Lower leg skin (tissue), 4 donors: ENCODE results near the gene MAPK4. TPM values are rescaled to one million over a fixed set of nuclear protein-coding genes. Genes with fewer than 3 reads are reported as not detected.

Experiments used
- DNase-seq, 2 donors: peaks; one replicate each; pipeline ENCODE4 v3.0.0-alpha.2; 2019; ENCODE audit warnings: low spot score in 2 of 2
- H3K4me3 ChIP-seq: fragments of 200-600 bp; sonication (generic); 2 replicates; pipeline ENCODE4 v1.5.1; 2017; ENCODE audit warnings: mild to moderate bottlenecking, low read depth; ENCODE audit not compliant: poor library complexity, severe bottlenecking
- POLR2A ChIP-seq, 2 donors: fragments of 450-650 bp; IDR thresholded peaks; one replicate each; pipeline ENCODE4 v1.6.1; 2016 to 2017; ENCODE audit warnings: antibody characterized with exemption in 2 of 2, mild to moderate bottlenecking in 1 of 2, moderate library complexity in 1 of 2
- WGBS, 2 donors: methylation state at CpG; one replicate each; pipeline ENCODE4 v1.1.5; 2018; 5-methylcytosine and 5-hydroxymethylcytosine counted together
- intact Hi-C: fragments of 100-400 bp; cut with DNase I; formaldehyde crosslinking; loops from one replicate; pipeline ENCODE4 v1.15.0; 2023; ENCODE audit warnings: low total_unique reads
- total RNA-seq, 4 donors: library from RNA; depleted of rRNA; stranded (reverse); fragments of >200 nt; gene quantifications; one replicate each; pipeline ENCODE4 v1.1.0, GENCODE V29; 2016
- TF ChIP-seq, protein P1 (sequence below), 3 donors: fragments of 450-650 bp; IDR thresholded peaks; one replicate each; pipeline ENCODE4 v1.5.1; 2016; ENCODE audit warnings: antibody characterized with exemption in 3 of 3, mild to moderate bottlenecking in 3 of 3, moderate library complexity in 2 of 3

The MAPK4 gene
- total RNA-seq, 4 donors from 2014 or later = 0.46 to 5.3 (median 2.5) TPM

GRCh38 chr18:50654211-50654610, 94.3 kb downstream of the MAPK4 start:
- intact Hi-C loops = no loop called here
- H3K4me3 ChIP-seq = no peak overlapping the region
- WGBS, 2 donors = 64 to 82% methylated on average over 2 of the region's 2 CpGs
- TF ChIP-seq POLR2A (IDR thresholded peaks at IDR 0.05) = no peak
- TF ChIP-seq, protein P1, sequence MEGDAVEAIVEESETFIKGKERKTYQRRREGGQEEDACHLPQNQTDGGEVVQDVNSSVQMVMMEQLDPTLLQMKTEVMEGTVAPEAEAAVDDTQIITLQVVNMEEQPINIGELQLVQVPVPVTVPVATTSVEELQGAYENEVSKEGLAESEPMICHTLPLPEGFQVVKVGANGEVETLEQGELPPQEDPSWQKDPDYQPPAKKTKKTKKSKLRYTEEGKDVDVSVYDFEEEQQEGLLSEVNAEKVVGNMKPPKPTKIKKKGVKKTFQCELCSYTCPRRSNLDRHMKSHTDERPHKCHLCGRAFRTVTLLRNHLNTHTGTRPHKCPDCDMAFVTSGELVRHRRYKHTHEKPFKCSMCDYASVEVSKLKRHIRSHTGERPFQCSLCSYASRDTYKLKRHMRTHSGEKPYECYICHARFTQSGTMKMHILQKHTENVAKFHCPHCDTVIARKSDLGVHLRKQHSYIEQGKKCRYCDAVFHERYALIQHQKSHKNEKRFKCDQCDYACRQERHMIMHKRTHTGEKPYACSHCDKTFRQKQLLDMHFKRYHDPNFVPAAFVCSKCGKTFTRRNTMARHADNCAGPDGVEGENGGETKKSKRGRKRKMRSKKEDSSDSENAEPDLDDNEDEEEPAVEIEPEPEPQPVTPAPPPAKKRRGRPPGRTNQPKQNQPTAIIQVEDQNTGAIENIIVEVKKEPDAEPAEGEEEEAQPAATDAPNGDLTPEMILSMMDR (IDR thresholded peaks at IDR 0.05) = no peak
- DNase-seq = no peak

GRCh38 chr18:50654658-50655550, 95.0 kb downstream of the MAPK4 start:
- 53% methylated on average over 17 of the region's 17 CpGs for WGBS, 2 donors
- TF ChIP-seq POLR2A (IDR thresholded peaks at IDR 0.05) = no peak
- TF ChIP-seq, protein P1 (IDR thresholded peaks at IDR 0.05) = no peak
- no peak overlapping the region for H3K4me3 ChIP-seq
- DNase-seq = no peak
- intact Hi-C loops = no loop called here

DNA sequence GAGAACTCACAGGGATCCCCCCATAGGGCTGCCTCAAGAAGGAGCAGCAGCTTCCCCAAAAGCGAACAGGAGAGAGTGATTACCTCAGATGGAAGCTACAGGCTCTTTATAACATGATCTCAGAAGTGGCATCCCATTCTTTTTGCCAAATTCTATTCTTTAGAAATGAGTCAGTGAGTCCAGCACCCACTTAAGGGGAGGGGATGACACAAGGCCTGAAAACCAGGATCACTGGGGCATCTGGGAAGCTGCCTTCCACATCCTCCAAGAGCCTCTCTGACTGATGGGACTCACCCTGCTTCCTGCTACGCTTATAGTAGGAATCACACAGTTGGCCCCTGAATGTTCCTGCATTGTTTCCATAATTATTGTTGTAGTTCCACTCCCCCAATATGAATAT, 96.5 kb downstream of the MAPK4 start:
- intact Hi-C loops = no loop called here
- WGBS, 2 donors = 83 to 95% methylated on average over 2 of the region's 2 CpGs
- DNase-seq = no peak
- H3K4me3 ChIP-seq = no peak overlapping the region
- TF ChIP-seq, protein P1 (IDR thresholded peaks at IDR 0.05) = no peak
- no peak for TF ChIP-seq POLR2A (IDR thresholded peaks at IDR 0.05)

DNA sequence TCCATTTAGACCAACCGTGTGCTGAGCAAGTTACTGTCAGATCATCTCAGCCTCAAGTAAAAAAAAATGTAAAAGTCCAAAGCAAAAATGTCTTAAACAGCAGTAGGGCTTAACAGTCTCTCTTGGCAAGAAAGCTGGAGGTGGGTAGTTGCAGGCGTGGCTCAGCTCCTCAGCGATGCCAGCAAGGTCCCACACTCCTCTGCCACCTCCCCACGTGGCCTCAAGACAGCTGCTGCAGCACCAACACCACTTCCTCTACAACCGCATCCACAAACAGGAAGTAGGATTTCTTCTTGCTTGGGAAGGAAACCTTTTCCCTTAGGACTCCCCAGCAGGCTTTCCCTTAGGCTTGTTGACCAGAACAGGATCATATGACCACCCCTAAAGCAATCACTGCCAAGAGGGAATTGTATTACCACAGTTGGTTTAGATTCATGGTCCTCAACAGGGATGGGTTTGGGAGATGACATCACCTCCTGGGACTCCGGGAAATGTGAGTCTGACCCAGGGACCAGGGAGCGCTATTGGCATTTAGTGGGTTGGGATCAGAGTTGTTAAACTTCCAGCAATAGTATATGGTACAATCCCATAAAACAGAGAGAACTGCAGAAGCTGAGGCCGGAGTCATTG, 97.1 kb downstream of the MAPK4 start:
- no peak overlapping the region for H3K4me3 ChIP-seq
- intact Hi-C loops = no loop called here
- DNase-seq = peak in 1 of 2 donors; percentile 4
- no peak for TF ChIP-seq POLR2A (IDR thresholded peaks at IDR 0.05)
- TF ChIP-seq, protein P1 (IDR thresholded peaks at IDR 0.05) = no peak
- 76 to 77% methylated on average over 8 of the region's 8 CpGs for WGBS, 2 donors

- intact Hi-C loops = no loop called here
- peak in 1 of 2 donors; percentile 72 for DNase-seq
- WGBS, 2 donors = 90 to 97% methylated on average over 5 of the region's 5 CpGs
- TF ChIP-seq, protein P1 (IDR thresholded peaks at IDR 0.05) = no peak
- no peak for TF ChIP-seq POLR2A (IDR thresholded peaks at IDR 0.05)
- H3K4me3 ChIP-seq = no peak overlapping the region
Measured at GRCh38 chr18:50658601-50659000, 98.7 kb downstream of the MAPK4 start.
